ENCODE data around the gene MCTP1. TPM values are rescaled to one million over a fixed set of nuclear protein-coding genes. Genes with fewer than 3 reads are reported as not detected.
"Not testable (repeated sequence)": the region's sequence is repeated elsewhere in the genome, so short reads cannot be mapped to it uniquely, and the experiment has no call there.

MCTP1 gene
- total and polyA plus RNA-seq, 2 of the 13 experiments (the other 11 are each of a cell fraction or from before 2014, with no cell fraction given) = 0.15 to 0.48 TPM

DNA sequence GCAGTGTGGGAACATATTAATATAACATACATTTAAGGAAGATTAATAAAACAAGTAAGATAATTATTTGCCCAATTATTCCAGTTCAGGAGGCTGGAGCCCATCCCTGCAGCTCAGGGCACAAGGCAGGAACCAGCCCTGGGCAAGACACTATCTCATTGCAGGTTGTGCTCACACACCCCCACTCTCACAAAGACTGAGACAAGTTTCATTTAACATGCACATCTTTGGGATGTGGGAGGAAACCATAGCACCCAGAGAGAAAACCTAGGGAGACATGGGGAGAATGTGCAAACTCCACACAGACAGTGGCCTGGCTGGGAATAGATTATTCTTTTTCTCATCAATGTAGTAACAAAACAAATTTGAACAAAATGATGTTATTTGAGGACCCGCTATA is 279.1 kb downstream of the MCTP1 start:
- no TSS peak for BruUV-seq (replicated peaks)
- Histone ChIP-seq H3K27me3 (ENCODE audit: control insufficient read depth in 1 of 2, insufficient read depth in 2 of 2, low read length in 2 of 2) (no peaks in the 10 kb centered on the region; a peak in 1 of 5 replicates), H3K79me2 (ENCODE audit: insufficient read depth, low read length) (no peaks in the 10 kb centered on the region), H3K4me3 (replicated peaks in 1 of 3; ENCODE audit: insufficient read depth in 1 of 3, low read depth in 2 of 3, low read length in 3 of 3) (no peak overlapping the region), H3K36me3 (replicated peaks in 1 of 2; ENCODE audit: control insufficient read depth in 1 of 2, insufficient read depth in 2 of 2, low read length in 2 of 2) (no peaks in the 10 kb centered on the region), H3K9ac (ENCODE audit: insufficient read depth, low read depth, low read length) (no peak overlapping the region), H2AFZ (ENCODE audit: low read length) (no peak overlapping the region), H3K9me3 (ENCODE audit: low read length) (peaks cover 16% of the 10 kb centered on the region), H4K20me1 (ENCODE audit: insufficient read depth, low read length) (no peaks in the 10 kb centered on the region), H3K4me2 (ENCODE audit: low read depth, low read length) (no peak overlapping the region), H3K4me1 (ENCODE audit: insufficient read depth, low read length) (no peaks in the 10 kb centered on the region), H3K27ac (ENCODE audit: extremely low read length, insufficient read depth, low read length) (no peak overlapping the region)
- no peak for FAIRE-seq
- ChIA-PET CTCF (ENCODE audit: low intra/inter-chr PET ratio, low total read pairs) (no interaction called here), POLR2A (no interaction called here)
- intact Hi-C loops (cut with micrococcal nuclease; ENCODE audit: unreplicated experiment) (no loop called here), in situ Hi-C loops (cut with HindIII; ENCODE audit: extremely low pct_ligation_motif_present, low pct_unique_long_range_greater_than_20kb) (no loop called here)
- no peak for DNase-seq (ENCODE audit: low spot score)
- ATAC-seq = no peak
- TF ChIP-seq ZNF670 (CRISPR knock-in tag; IDR thresholded peaks at IDR 0.05; ENCODE audit: borderline replicate concordance) = no peak
- 94% methylated on average over 1 of the region's 1 CpG for WGBS (ENCODE audit: low lambda C conversion rate)

DNA sequence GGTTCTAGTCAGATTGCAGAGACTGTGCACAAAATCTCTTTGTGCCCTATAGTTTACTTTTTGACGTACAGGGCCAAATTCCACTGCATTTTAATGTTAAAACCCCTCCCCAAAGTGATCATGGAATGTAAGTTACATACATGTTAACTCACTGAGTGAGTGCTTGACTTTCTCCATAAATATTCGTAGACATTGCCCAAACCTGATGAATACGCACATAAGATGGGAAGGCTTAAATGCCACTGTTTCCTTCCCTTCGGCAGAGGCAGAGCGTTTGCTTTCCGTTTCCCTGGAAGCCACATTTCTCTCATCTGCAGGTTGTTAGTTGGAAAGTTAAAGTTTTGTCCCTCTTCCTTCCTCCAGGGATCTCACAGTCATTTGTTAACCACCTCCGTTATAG is 286.2 kb downstream of the MCTP1 start:
- ChIA-PET POLR2A (no interaction called here), CTCF (ENCODE audit: low intra/inter-chr PET ratio, low total read pairs) (no interaction called here)
- no peaks in the 10 kb centered on the region for H3K79me2 ChIP-seq (ENCODE audit: insufficient read depth, low read length)
- FAIRE-seq (no peak), DNase-seq (ENCODE audit: low spot score) (peak; percentile 28), ATAC-seq (peak; percentile 61; the same call in 2 of the 3 replicates)
- no peaks in the 10 kb centered on the region for H4K20me1 ChIP-seq (ENCODE audit: insufficient read depth, low read length)
- no peaks in the 10 kb centered on the region for H3K36me3 ChIP-seq (replicated peaks in 1 of 2; ENCODE audit: control insufficient read depth in 1 of 2, insufficient read depth in 2 of 2, low read length in 2 of 2)
- H3K9me3 ChIP-seq (ENCODE audit: low read length) = peaks cover 5% of the 10 kb centered on the region; the same call in 1 of the 2 replicates
- no peak overlapping the region for H3K9ac ChIP-seq (ENCODE audit: insufficient read depth, low read depth, low read length)
- TF ChIP-seq, protein P1, sequence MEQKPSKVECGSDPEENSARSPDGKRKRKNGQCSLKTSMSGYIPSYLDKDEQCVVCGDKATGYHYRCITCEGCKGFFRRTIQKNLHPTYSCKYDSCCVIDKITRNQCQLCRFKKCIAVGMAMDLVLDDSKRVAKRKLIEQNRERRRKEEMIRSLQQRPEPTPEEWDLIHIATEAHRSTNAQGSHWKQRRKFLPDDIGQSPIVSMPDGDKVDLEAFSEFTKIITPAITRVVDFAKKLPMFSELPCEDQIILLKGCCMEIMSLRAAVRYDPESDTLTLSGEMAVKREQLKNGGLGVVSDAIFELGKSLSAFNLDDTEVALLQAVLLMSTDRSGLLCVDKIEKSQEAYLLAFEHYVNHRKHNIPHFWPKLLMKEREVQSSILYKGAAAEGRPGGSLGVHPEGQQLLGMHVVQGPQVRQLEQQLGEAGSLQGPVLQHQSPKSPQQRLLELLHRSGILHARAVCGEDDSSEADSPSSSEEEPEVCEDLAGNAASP (CRISPR knock-in tag; IDR thresholded peaks at IDR 0.05; ENCODE audit: borderline replicate concordance) = no peak
- TF ChIP-seq SIN3A (IDR thresholded peaks at IDR 0.05; ENCODE audit: borderline replicate concordance, low read depth, low read length) (no peak), ZNF326 (CRISPR knock-in tag; IDR thresholded peaks at IDR 0.05; ENCODE audit: borderline replicate concordance) (no peak)
- H2AFZ ChIP-seq (ENCODE audit: low read length) = no peak overlapping the region
- in situ Hi-C loops (cut with HindIII; ENCODE audit: extremely low pct_ligation_motif_present, low pct_unique_long_range_greater_than_20kb) (no loop called here), intact Hi-C loops (cut with micrococcal nuclease; ENCODE audit: unreplicated experiment) (no loop called here)
- H3K4me2 ChIP-seq (ENCODE audit: low read depth, low read length) = peak overlapping the region; percentile 13; the same call in 1 of the 2 replicates
- no peak overlapping the region for H3K27ac ChIP-seq (ENCODE audit: extremely low read length, insufficient read depth, low read length)
- BruUV-seq (replicated peaks) = no TSS peak
- H3K27me3 ChIP-seq (ENCODE audit: control insufficient read depth in 1 of 2, insufficient read depth in 2 of 2, low read length in 2 of 2) = no peaks in the 10 kb centered on the region
- no peak overlapping the region for H3K4me3 ChIP-seq (replicated peaks in 1 of 3; ENCODE audit: insufficient read depth in 1 of 3, low read depth in 2 of 3, low read length in 3 of 3)
- peaks cover 10% of the 10 kb centered on the region; the same call in 1 of the 2 replicates for H3K4me1 ChIP-seq (ENCODE audit: insufficient read depth, low read length)
- WGBS (ENCODE audit: low lambda C conversion rate) = 14% methylated on average over 7 of the region's 7 CpGs

DNA sequence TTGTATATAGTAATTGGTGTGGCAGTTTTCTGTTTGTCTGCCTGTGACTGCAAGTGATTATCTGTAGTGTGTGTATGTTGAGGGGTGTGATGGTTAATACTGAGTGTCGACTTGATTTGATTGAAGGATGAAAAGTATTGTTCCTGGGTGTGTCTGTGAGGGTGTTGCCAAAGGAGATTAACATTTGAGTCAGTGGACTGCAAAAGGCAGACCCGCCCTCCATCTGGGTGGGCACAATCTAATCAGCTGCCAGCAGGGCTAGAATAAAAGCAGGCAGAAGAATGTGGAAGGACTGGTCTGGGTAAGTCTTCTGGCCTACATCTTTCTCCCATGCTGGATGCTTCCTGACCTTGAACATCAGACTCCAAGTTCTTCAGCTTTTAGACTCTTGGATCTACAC is 290.4 kb downstream of the MCTP1 start:
- H3K4me2 ChIP-seq (ENCODE audit: low read depth, low read length); H3K36me3 ChIP-seq (replicated peaks in 1 of 2; ENCODE audit: control insufficient read depth in 1 of 2, insufficient read depth in 2 of 2, low read length in 2 of 2); in situ Hi-C loops (cut with HindIII; ENCODE audit: extremely low pct_ligation_motif_present, low pct_unique_long_range_greater_than_20kb); H4K20me1 ChIP-seq (ENCODE audit: insufficient read depth, low read length); BruUV-seq (replicated peaks); FAIRE-seq; H2AFZ ChIP-seq (ENCODE audit: low read length); H3K4me1 ChIP-seq (ENCODE audit: insufficient read depth, low read length); H3K9ac ChIP-seq (ENCODE audit: insufficient read depth, low read depth, low read length); ATAC-seq; H3K4me3 ChIP-seq (replicated peaks in 1 of 3; ENCODE audit: insufficient read depth in 1 of 3, low read depth in 2 of 3, low read length in 3 of 3); CTCF ChIA-PET (ENCODE audit: low intra/inter-chr PET ratio, low total read pairs); H3K79me2 ChIP-seq (ENCODE audit: insufficient read depth, low read length); POLR2A ChIA-PET; H3K9me3 ChIP-seq (ENCODE audit: low read length); DNase-seq (ENCODE audit: low spot score); H3K27ac ChIP-seq (ENCODE audit: extremely low read length, insufficient read depth, low read length); H3K27me3 ChIP-seq (ENCODE audit: control insufficient read depth in 1 of 2, insufficient read depth in 2 of 2, low read length in 2 of 2); intact Hi-C loops (cut with micrococcal nuclease; ENCODE audit: unreplicated experiment): not testable (repeated sequence)
- 47% methylated on average over 2 of the region's 2 CpGs for WGBS (ENCODE audit: low lambda C conversion rate)
